AG10803 (cell line): Measurements from ENCODE around the gene SARS1.

ENCODE experiments used
- DNase-seq: peaks from one replicate; pipeline ENCODE4 v3.0.0; 2010; ENCODE audit warnings: low read depth
- H3K4me3 ChIP-seq: 2 replicates; pipeline ENCODE4 v1.5.1; 2011; ENCODE audit warnings: mild to moderate bottlenecking, low read length, control low read depth
- TF ChIP-seq, protein P1 (sequence below): conservative IDR thresholded peaks from 2 replicates; pipeline ENCODE4 v1.5.1; 2011; ENCODE audit warnings: mild to moderate bottlenecking, low read length, control low read depth, inconsistent platforms

SARS1 gene

DNA sequence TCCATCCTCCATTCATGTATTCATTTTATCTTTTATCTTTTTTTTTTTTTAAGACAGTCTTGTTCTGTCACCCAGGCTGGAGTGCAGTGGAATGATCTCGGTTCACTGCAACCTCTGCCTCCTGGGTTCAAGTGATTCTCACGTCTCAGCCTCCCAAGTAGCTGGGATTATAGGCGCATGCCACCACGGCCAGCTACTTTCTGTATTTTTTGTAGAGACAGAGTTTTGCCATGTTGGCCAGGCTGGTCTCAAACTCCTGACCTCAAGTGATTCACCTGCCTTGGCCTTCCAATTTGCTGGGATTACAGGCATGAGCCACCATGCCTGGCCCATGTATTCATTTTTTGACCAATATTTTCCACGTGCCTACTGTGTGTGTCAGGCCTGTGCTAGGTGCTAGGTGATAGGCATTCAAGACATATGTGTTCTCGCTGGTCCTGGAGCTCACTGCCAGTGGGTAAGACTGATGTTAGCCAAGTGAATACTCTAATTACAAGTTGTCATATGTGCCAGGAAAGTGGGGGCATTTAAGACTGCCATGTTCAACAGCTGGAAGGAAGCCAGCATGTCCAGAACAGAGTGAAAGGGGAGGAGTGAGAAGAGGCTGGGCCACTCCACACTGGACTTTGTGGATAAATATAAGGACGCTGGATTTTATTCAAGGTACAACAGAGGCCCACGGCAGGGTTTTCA, 30.3 kb downstream of the SARS1 start:
- TF ChIP-seq, protein P1, sequence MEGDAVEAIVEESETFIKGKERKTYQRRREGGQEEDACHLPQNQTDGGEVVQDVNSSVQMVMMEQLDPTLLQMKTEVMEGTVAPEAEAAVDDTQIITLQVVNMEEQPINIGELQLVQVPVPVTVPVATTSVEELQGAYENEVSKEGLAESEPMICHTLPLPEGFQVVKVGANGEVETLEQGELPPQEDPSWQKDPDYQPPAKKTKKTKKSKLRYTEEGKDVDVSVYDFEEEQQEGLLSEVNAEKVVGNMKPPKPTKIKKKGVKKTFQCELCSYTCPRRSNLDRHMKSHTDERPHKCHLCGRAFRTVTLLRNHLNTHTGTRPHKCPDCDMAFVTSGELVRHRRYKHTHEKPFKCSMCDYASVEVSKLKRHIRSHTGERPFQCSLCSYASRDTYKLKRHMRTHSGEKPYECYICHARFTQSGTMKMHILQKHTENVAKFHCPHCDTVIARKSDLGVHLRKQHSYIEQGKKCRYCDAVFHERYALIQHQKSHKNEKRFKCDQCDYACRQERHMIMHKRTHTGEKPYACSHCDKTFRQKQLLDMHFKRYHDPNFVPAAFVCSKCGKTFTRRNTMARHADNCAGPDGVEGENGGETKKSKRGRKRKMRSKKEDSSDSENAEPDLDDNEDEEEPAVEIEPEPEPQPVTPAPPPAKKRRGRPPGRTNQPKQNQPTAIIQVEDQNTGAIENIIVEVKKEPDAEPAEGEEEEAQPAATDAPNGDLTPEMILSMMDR = no peak
- no peak overlapping the region for H3K4me3 ChIP-seq
- no peak for DNase-seq

DNA sequence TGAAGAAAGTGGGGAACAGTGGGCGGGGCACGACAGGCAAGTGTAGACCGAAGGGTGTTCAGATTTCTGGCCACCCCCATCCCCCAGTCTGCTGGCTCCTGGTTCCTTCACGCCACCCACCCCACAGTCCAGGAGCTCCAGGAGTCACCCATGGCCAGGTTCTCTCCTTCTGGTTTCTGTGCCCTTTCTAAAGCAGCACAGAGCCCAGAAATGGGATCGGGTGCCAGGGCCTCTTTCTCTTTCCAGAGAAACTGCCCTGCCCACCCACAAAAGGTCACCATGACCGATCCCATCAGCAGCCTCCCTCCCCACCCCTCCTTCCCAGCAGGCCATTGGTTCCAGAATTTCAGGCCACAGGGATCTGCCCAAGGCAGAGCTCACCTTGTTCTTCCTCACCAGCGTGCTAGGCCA, 32.4 kb downstream of the SARS1 start:
- TF ChIP-seq, protein P1 = no peak
- no peak overlapping the region for H3K4me3 ChIP-seq
- DNase-seq = no peak

DNA sequence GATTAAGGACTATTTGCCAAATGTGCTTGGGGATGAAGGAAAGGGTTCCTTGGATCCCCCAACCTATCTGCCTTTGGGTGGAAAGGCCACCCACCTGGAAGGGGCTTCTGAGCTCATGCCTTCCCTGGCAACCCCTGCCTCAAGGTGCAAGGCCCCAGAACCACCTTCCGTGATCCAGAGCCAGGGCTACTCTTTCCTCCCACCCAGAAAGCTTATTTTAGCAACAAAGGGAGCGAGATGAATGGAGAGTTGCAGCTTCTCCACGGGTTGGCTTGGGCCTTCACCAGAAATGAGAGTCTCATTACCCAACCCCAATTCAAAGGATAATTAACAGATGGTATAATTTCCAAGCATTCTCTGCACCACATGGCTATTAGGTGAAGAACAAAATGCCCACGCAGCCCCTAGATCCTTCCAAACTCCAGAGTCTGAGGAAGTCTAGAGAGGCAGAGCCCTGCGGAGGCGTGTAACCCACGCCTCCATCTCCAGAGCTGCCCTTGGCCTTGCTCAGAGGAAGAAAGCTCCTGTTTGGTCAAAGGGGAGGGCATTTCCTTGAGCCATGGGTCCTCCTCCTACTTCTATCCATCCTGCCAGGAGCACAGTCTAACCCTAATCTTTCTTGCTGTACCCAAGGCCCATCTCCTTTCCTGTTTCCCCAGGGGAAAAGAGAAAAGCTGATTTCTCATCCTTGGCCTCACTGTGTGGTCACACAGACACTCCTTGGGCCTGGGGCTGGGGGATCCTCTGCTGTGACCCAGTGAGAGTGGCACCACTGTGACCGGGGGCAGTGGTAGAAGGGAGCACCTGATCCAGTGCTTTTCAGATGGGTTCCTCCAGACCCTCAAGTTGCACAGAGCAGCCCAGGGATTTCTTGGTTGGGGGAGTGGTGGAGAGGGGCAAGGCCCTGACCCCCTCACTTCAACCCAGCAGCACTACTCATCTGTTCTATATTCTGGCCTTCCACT, 34.0 kb downstream of the SARS1 start:
- DNase-seq = no peak
- TF ChIP-seq, protein P1 = no peak

DNA sequence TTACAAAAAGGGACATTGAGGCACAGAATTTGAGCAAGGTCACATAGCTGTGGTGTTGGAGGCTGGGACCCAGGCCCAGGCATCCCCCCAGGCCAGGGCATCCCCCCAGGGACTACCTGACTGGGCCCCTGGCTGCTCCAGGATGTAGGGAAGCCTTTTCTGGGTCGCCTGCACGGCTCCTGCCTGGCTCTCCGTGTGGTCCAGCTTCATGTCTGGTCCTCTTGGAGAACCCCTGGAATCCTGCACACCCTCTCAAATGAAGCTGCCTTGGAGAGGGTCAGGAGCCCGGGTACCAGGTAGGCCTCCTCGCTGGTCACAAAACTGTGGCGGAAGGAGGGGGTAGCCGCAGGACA, 34.7 kb downstream of the SARS1 start:
- no peak for DNase-seq
- H3K4me3 ChIP-seq = no peak overlapping the region
- TF ChIP-seq, protein P1 = no peak

More for the DNA sequence above, 34.0 kb downstream of the SARS1 start:
- no peak overlapping the region for H3K4me3 ChIP-seq

DNA sequence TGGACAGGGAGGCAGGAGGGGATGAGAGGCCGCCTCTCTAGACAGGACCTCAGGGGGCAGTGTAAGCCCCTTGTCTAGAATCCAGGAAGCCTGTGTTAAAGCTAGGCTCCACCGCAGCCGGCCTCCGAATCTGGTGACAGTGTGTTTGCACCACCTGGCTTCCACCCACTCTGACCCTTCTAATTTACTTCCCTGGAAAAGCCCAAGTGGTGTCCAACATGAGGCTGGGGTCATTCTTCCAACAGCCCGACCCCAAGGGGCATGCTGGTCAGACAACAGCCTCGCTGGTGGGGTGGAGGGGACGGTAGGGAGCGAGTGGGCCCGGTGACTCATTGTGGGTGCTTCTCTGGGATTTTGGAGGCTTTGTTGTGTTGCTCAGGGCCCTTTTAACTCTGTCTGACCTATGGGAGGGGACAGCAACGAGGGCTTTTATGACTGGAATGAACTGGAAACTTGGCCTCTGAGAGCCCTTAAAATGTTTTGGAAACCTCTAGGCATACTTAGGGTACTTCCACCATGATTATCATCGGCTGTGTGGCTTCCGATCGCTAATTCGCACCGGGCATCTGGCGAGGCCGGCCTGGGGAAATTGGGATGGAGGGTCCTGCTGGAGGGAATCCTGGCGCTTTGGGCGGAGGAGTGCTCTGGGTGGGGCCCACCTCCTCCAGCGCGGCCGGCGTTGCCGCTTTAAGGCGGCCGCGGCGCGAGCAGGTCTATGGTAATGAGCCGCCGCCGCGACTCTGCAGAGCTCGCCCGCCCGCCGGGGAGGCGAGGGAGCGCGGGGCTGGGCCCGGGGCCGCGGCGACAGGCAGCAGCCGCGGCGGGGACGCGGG, 35.3 kb downstream of the SARS1 start, which contains the start of gene CELSR2:
TSS of gene CELSR2 (plus strand) at position 743 of the 833 bp plus-strand sequence. CDS start 541 bp downstream, outside the sequence.
- TF ChIP-seq, protein P1 = no peak
- peak; percentile 43 for DNase-seq
- H3K4me3 ChIP-seq = peak within 1 kb of the TSS; percentile 27

DNA sequence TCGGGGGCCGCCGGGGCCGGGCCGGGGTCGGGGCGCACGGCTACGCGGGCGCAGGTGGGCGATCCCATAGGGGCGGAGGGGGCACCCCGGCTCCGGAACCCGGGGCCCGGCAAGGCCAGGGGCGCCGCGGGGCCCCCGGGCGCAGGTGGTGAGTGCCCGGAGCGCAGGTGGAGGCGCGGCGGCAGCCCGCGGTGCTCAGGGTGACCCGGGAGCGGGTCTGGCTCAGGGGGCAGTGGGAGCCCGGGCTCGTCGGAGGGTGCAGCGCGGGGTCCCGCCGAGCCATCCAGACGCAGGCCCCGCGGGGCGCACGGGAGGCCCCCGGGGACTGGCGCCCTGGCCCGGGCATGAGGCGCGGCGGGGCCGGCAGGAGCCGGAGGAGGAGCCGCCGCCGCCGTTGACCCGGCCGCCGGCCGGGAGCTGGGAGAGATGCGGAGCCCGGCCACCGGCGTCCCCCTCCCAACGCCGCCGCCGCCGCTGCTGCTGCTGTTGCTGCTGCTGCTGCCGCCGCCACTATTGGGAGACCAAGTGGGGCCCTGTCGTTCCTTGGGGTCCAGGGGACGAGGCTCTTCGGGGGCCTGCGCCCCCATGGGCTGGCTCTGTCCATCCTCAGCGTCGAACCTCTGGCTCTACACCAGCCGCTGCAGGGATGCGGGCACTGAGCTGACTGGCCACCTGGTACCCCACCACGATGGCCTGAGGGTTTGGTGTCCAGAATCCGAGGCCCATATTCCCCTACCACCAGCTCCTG, 36.1 kb downstream of the SARS1 start:
- DNase-seq = no peak
- peak overlapping the region; percentile 27 for H3K4me3 ChIP-seq
- TF ChIP-seq, protein P1 = no peak
